Measurements from ENCODE around the gene COL27A1.

DNA sequence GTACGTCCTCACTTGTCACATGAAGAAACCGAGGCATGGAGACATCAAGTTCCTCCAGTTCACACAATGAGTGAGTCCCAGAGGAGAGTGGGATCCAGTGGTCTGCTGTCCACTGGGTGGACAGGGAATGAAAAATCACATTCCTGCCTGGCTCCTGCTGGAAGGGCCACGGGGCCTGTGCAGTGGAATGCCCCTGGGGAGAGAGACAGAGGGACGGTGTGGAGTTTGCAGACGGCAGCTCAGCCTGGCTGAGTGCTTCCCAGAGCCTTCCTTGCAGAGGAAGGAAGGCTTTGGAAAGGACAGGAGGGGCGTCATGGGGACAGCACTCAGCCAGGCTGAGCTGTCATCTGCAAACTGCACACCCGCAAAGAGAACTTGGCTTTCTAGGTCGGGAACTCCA, 74.7 kb downstream of the COL27A1 start:
- TF ChIP-seq, protein P1, sequence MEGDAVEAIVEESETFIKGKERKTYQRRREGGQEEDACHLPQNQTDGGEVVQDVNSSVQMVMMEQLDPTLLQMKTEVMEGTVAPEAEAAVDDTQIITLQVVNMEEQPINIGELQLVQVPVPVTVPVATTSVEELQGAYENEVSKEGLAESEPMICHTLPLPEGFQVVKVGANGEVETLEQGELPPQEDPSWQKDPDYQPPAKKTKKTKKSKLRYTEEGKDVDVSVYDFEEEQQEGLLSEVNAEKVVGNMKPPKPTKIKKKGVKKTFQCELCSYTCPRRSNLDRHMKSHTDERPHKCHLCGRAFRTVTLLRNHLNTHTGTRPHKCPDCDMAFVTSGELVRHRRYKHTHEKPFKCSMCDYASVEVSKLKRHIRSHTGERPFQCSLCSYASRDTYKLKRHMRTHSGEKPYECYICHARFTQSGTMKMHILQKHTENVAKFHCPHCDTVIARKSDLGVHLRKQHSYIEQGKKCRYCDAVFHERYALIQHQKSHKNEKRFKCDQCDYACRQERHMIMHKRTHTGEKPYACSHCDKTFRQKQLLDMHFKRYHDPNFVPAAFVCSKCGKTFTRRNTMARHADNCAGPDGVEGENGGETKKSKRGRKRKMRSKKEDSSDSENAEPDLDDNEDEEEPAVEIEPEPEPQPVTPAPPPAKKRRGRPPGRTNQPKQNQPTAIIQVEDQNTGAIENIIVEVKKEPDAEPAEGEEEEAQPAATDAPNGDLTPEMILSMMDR (conservative IDR thresholded peaks at IDR 0.05; ENCODE audit: low read depth in 2 of 2): no peak
- TF ChIP-seq EZH2 (IDR thresholded peaks at IDR 0.05; ENCODE audit: low read depth, unreplicated experiment) (no peak), POLR2AphosphoS5 (IDR thresholded peaks at IDR 0.05; ENCODE audit: low read depth) (no peak), EZH2phosphoT487 (IDR thresholded peaks at IDR 0.05; ENCODE audit: unreplicated experiment) (no peak), CREB1 (CRISPR knock-in tag; IDR thresholded peaks at IDR 0.05; ENCODE audit: low read depth) (no peak), ZNF331 (CRISPR knock-in tag; IDR thresholded peaks at IDR 0.05; ENCODE audit: low read depth) (no peak), JUNB (IDR thresholded peaks at IDR 0.05; ENCODE audit: unreplicated experiment) (no peak), NANOG (IDR thresholded peaks at IDR 0.05; ENCODE audit: borderline replicate concordance) (no peak), ZNF114 (CRISPR knock-in tag; IDR thresholded peaks at IDR 0.05) (no peak), STAT1 (IDR thresholded peaks at IDR 0.05; ENCODE audit: unreplicated experiment) (no peak)
- TF ChIP-seq, protein P2, sequence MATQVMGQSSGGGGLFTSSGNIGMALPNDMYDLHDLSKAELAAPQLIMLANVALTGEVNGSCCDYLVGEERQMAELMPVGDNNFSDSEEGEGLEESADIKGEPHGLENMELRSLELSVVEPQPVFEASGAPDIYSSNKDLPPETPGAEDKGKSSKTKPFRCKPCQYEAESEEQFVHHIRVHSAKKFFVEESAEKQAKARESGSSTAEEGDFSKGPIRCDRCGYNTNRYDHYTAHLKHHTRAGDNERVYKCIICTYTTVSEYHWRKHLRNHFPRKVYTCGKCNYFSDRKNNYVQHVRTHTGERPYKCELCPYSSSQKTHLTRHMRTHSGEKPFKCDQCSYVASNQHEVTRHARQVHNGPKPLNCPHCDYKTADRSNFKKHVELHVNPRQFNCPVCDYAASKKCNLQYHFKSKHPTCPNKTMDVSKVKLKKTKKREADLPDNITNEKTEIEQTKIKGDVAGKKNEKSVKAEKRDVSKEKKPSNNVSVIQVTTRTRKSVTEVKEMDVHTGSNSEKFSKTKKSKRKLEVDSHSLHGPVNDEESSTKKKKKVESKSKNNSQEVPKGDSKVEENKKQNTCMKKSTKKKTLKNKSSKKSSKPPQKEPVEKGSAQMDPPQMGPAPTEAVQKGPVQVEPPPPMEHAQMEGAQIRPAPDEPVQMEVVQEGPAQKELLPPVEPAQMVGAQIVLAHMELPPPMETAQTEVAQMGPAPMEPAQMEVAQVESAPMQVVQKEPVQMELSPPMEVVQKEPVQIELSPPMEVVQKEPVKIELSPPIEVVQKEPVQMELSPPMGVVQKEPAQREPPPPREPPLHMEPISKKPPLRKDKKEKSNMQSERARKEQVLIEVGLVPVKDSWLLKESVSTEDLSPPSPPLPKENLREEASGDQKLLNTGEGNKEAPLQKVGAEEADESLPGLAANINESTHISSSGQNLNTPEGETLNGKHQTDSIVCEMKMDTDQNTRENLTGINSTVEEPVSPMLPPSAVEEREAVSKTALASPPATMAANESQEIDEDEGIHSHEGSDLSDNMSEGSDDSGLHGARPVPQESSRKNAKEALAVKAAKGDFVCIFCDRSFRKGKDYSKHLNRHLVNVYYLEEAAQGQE (IDR thresholded peaks at IDR 0.05; ENCODE audit: unreplicated experiment): no peak
- TF ChIP-seq, protein P3, sequence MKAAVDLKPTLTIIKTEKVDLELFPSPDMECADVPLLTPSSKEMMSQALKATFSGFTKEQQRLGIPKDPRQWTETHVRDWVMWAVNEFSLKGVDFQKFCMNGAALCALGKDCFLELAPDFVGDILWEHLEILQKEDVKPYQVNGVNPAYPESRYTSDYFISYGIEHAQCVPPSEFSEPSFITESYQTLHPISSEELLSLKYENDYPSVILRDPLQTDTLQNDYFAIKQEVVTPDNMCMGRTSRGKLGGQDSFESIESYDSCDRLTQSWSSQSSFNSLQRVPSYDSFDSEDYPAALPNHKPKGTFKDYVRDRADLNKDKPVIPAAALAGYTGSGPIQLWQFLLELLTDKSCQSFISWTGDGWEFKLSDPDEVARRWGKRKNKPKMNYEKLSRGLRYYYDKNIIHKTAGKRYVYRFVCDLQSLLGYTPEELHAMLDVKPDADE (IDR thresholded peaks at IDR 0.05): no peak
- TF ChIP-seq, protein P4, sequence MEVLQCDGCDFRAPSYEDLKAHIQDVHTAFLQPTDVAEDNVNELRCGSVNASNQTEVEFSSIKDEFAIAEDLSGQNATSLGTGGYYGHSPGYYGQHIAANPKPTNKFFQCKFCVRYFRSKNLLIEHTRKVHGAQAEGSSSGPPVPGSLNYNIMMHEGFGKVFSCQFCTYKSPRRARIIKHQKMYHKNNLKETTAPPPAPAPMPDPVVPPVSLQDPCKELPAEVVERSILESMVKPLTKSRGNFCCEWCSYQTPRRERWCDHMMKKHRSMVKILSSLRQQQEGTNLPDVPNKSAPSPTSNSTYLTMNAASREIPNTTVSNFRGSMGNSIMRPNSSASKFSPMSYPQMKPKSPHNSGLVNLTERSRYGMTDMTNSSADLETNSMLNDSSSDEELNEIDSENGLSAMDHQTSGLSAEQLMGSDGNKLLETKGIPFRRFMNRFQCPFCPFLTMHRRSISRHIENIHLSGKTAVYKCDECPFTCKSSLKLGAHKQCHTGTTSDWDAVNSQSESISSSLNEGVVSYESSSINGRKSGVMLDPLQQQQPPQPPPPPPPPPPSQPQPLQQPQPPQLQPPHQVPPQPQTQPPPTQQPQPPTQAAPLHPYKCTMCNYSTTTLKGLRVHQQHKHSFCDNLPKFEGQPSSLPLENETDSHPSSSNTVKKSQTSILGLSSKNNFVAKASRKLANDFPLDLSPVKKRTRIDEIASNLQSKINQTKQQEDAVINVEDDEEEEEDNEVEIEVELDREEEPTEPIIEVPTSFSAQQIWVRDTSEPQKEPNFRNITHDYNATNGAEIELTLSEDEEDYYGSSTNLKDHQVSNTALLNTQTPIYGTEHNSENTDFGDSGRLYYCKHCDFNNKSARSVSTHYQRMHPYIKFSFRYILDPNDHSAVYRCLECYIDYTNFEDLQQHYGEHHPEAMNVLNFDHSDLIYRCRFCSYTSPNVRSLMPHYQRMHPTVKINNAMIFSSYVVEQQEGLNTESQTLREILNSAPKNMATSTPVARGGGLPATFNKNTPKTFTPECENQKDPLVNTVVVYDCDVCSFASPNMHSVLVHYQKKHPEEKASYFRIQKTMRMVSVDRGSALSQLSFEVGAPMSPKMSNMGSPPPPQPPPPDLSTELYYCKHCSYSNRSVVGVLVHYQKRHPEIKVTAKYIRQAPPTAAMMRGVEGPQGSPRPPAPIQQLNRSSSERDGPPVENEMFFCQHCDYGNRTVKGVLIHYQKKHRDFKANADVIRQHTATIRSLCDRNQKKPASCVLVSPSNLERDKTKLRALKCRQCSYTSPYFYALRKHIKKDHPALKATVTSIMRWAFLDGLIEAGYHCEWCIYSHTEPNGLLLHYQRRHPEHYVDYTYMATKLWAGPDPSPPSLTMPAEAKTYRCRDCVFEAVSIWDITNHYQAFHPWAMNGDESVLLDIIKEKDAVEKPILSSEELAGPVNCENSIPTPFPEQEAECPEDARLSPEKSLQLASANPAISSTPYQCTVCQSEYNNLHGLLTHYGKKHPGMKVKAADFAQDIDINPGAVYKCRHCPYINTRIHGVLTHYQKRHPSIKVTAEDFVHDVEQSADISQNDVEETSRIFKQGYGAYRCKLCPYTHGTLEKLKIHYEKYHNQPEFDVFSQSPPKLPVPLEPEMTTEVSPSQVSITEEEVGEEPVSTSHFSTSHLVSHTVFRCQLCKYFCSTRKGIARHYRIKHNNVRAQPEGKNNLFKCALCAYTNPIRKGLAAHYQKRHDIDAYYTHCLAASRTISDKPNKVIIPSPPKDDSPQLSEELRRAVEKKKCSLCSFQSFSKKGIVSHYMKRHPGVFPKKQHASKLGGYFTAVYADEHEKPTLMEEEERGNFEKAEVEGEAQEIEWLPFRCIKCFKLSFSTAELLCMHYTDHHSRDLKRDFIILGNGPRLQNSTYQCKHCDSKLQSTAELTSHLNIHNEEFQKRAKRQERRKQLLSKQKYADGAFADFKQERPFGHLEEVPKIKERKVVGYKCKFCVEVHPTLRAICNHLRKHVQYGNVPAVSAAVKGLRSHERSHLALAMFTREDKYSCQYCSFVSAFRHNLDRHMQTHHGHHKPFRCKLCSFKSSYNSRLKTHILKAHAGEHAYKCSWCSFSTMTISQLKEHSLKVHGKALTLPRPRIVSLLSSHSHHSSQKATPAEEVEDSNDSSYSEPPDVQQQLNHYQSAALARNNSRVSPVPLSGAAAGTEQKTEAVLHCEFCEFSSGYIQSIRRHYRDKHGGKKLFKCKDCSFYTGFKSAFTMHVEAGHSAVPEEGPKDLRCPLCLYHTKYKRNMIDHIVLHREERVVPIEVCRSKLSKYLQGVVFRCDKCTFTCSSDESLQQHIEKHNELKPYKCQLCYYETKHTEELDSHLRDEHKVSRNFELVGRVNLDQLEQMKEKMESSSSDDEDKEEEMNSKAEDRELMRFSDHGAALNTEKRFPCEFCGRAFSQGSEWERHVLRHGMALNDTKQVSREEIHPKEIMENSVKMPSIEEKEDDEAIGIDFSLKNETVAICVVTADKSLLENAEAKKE (CRISPR knock-in tag; IDR thresholded peaks at IDR 0.05): no peak

All from GM23338 (cell line).